Right lobe of liver (tissue), 6 donors: ENCODE results near the gene PYGM. TPM values are rescaled to one million over a fixed set of nuclear protein-coding genes. Genes with fewer than 3 reads are reported as not detected.

ENCODE experiments used
- ATAC-seq, 4 donors: fragments of 200-7000 bp; cut with Tn5 transposase; one replicate each; pipeline ENCODE4 v1.9.1; 2020; ENCODE audit warnings: mild to moderate bottlenecking in 4 of 4, moderate library complexity in 4 of 4
- DNase-seq, 3 donors: peaks; one replicate each; pipeline ENCODE4 v3.0.0-alpha.2; 2020
- H3K27ac ChIP-seq, 3 donors: fragments of 200-600 bp; one replicate each; pipeline ENCODE4 v1.8.0; 2022
- H3K27me3 ChIP-seq, 2 donors: fragments of 200-600 bp; one replicate each; pipeline ENCODE4 v1.8.0; 2022
- H3K36me3 ChIP-seq, 4 donors: fragments of 200-600 bp; sonication (generic) in 1 of 4; one replicate each; pipeline versions ENCODE4 v1.5.1 to v1.8.0; 2017 to 2022; ENCODE audit warnings: control low read depth in 1 of 4
- H3K4me1 ChIP-seq, 4 donors: fragments of 200-600 bp; sonication (generic) in 1 of 4; one replicate each; pipeline versions ENCODE4 v1.5.1 to v1.8.0; 2017 to 2022; ENCODE audit warnings: control low read depth in 1 of 4
- H3K4me3 ChIP-seq, 3 donors: fragments of 200-600 bp; one replicate each; pipeline ENCODE4 v1.8.0; 2022
- H3K9me3 ChIP-seq, 4 donors: fragments of 200-600 bp; sonication (generic) in 1 of 4; one replicate each; pipeline versions ENCODE4 v1.5.1 to v1.8.0; 2017 to 2022; ENCODE audit warnings: control low read depth in 1 of 4
- CTCF ChIP-seq, 4 donors: fragments of 200-600 bp in 3 of 4; fragments of 450-650 bp in 1 of 4; IDR thresholded peaks; one replicate each; pipeline versions ENCODE4 v1.5.1 to v1.8.0; 2016 to 2022; ENCODE audit warnings: antibody characterized with exemption in 4 of 4, mild to moderate bottlenecking in 2 of 4
- POLR2A ChIP-seq: fragments of 450-650 bp; IDR thresholded peaks from one replicate; pipeline ENCODE4 v1.6.1; 2017; ENCODE audit warnings: antibody characterized with exemption, mild to moderate bottlenecking
- WGBS: methylation state at CpG from one replicate; pipeline ENCODE4 v1.1.6; 2018; ENCODE audit warnings: low coverage, low lambda C conversion rate; ENCODE audit not compliant: insufficient coverage; ENCODE audit errors: missing lambda C conversion rate; 5-methylcytosine and 5-hydroxymethylcytosine counted together
- intact Hi-C, 2 donors: fragments of 100-400 bp; cut with DNase I; formaldehyde crosslinking; loops; one replicate each; pipeline versions ENCODE4 v1.11.2 to v1.14.1; 2022
- total RNA-seq, 6 experiments: library from RNA; depleted of rRNA in 2 of 6; stranded (reverse); fragments of >200 nt in 2 of 6; fragmentation: NEBNext Ultra II Directional in 3 of 6; extraction: Animal tissue kit (Norgen Biotek cat#: 25700) in 3 of 6; gene quantifications; one replicate each; pipeline versions ENCODE4 v1.1.0 to v1.2.4, GENCODE V29; 2016 to 2023
- donor health status: DM: no; HTN: yes; CAD: no.
- donor health status: DM: no; HTN: no; CAD: no.
- donor health status: DM: no; HTN: no; CAD: no.
- donor health status: DM: no; HTN: yes; CAD: no.
- donor health status: DM: no; HTN: yes; CAD: no.

PYGM gene
- total RNA-seq, 6 experiments from 2014 or later: 0.24 to 1.4 (median 0.47) TPM

GRCh38 chr11:64803158-64803845 is 43.5 kb upstream of the PYGM start, which contains the start of gene MAP4K2:
Gene MAP4K2 (minus strand): TSS chr11:64803214. CDS start chr11:64803149, 65 bp downstream.
- Histone ChIP-seq H3K36me3 (peaks cover 0 to 15% (median under 1%) of the 10 kb centered on the region in 4 donors), H3K27ac (peak within 1 kb of the TSS; percentile 52 to 66 (median 60)), H3K4me3 (peak within 1 kb of the TSS; percentile 44 to 67 (median 55)), H3K9me3 (no peaks in the 10 kb centered on the region), H3K27me3 (no peaks in the 10 kb centered on the region), H3K4me1 (peaks cover 0 to 10% (median 4%) of the 10 kb centered on the region in 4 donors)
- 0% methylated on average over 13 of the region's 58 CpGs for WGBS
- intact Hi-C loops: no loop called here
- DNase-seq (peak; percentile 90 to 91 (median 91)), ATAC-seq (peak; percentile 88 to 95 (median 90))
- TF ChIP-seq CTCF (IDR thresholded peaks at IDR 0.05) (peak in 3 of 4 donors; percentile 10 to 41 (median 27)), POLR2A (no peak)

GRCh38 chr11:64802370-64803157 is 42.8 kb upstream of the PYGM start:
- ATAC-seq (peak in 1 of 4 donors; percentile 1), DNase-seq (peak in 1 of 3 donors; percentile 66)
- H3K9me3 ChIP-seq: no peaks in the 10 kb centered on the region
- peaks cover 0 to 10% (median 4%) of the 10 kb centered on the region in 4 donors for H3K4me1 ChIP-seq
- intact Hi-C loops: no loop called here
- no peaks in the 10 kb centered on the region for H3K27me3 ChIP-seq
- no peak for TF ChIP-seq POLR2A
- no peak for TF ChIP-seq CTCF (IDR thresholded peaks at IDR 0.05)
- H3K4me3 ChIP-seq: peak overlapping the region; percentile 44 to 67 (median 55)
- H3K36me3 ChIP-seq: peaks cover 0 to 15% (median under 1%) of the 10 kb centered on the region in 4 donors
- H3K27ac ChIP-seq: peak overlapping the region in 2 of 3 donors; percentile 0 to 37
- WGBS: no CpG with 5 or more reads among the region's 54 CpGs

GRCh38 chr11:64801561-64802369 is 42.0 kb upstream of the PYGM start:
- Histone ChIP-seq H3K4me3 (peak overlapping the region in 1 of 3 donors; percentile 67), H3K36me3 (peaks cover 0 to 15% (median under 1%) of the 10 kb centered on the region in 4 donors), H3K27ac (peak overlapping the region; percentile 0 to 37 (median 8)), H3K4me1 (peaks cover 0 to 10% (median 4%) of the 10 kb centered on the region in 4 donors), H3K27me3 (no peaks in the 10 kb centered on the region), H3K9me3 (no peaks in the 10 kb centered on the region)
- TF ChIP-seq CTCF (IDR thresholded peaks at IDR 0.05): no peak
- no peak for TF ChIP-seq POLR2A
- WGBS: 30% methylated on average over 5 of the region's 13 CpGs
- ATAC-seq: no peak
- intact Hi-C loops: no loop called here
- peak in 1 of 3 donors; percentile 53 for DNase-seq

- no peak for ATAC-seq
- Histone ChIP-seq H3K27ac (no peak overlapping the region), H3K27me3 (no peaks in the 10 kb centered on the region), H3K4me3 (no peak overlapping the region), H3K36me3 (peaks cover 0 to 15% (median under 1%) of the 10 kb centered on the region in 4 donors), H3K9me3 (no peaks in the 10 kb centered on the region), H3K4me1 (peaks cover 0 to 10% (median 4%) of the 10 kb centered on the region in 4 donors)
- intact Hi-C loops: no loop called here
- DNase-seq: no peak
- no peak for TF ChIP-seq POLR2A
- no peak for TF ChIP-seq CTCF (IDR thresholded peaks at IDR 0.05)
- 78% methylated on average over 6 of the region's 9 CpGs for WGBS
These were observed 41.3 kb upstream of the PYGM start for GRCh38 chr11:64801158-64801464.
